GM19023 (cell line): Measurements from ENCODE around the gene ETS1.

ENCODE experiments used
- ATAC-seq: cut with Tn5 transposase; IDR thresholded peaks from one replicate; pipeline ENCODE4 v1.9.1; 2021; ENCODE audit warnings: mild to moderate bottlenecking, moderate library complexity; ENCODE audit not compliant: unreplicated experiment

ETS1 gene

DNA sequence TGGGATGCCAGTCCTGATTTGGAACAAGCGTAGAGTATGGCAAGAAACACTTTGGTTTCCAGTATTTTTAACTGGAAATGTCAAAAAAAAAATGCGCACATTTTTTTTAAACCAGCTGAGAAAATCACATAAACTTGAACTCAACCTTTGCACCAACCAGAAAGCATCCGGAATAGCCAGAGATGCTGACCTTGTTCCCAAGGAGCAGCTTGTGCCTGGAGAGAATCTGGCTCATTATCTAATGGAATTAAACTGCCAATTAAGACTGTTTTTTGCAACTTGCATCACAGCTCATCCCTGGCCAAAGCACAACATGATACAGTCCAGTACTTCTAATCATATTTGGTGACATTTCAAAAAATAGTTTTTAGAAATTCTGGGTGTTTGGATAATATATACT lies 8.4 kb upstream of the ETS1 start:
- no peak for ATAC-seq

DNA sequence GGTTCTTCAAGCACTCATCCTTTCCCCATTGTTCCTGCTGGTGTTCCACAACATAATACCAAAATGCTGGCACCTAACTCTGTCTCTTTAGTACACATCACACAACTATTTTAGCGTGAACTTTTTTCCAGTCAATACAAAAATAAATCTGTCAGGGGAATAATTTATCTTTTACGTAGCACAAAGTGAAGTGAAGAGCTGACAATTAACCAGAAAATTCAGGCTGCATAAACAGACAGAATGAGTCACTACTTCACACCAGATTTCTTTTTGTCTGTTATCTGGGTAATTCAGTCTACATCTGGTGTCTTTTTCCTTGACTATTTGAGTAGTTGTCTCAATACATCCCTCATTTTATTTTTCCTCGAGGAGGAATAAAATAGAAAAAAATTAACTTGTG lies 7.9 kb upstream of the ETS1 start:
- ATAC-seq: no peak

DNA sequence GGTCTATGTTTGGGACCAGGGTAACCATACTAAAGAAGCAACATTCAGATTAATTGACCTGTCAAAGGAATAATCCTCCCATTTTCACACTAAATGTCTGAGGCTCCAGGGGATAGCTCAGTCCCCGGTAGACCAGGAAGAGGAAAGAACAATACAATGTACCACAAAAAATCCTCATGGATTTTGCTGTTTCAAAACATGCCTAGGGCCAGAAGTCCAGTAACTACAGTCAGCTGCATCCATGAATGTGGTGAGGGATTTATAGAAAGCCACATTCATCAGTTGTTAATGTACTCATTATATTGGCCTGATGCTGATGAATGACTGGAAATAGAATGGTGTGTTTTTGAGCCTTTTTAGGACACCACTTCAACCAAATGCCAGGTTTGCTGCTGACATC lies 6.9 kb upstream of the ETS1 start:
- ATAC-seq: no peak

DNA sequence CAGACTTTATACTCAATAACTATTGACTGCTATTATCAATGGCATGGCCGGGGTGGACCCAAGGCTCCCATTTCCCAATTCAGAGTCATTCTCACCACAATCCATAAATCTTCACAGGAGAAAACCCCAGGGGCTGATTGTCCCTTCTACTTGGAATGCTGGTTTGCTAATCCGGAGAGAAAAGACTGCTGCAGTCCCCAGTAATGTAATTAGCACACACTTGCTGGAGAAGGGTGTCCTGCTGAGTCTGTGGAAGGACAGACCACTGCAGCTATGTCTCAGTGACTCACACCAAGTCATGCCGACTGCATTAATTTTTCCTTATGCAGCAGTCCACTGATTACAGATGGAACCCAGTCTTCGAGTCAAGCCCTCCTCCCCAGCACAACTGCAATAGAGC lies 5.9 kb upstream of the ETS1 start:
- no peak for ATAC-seq

DNA sequence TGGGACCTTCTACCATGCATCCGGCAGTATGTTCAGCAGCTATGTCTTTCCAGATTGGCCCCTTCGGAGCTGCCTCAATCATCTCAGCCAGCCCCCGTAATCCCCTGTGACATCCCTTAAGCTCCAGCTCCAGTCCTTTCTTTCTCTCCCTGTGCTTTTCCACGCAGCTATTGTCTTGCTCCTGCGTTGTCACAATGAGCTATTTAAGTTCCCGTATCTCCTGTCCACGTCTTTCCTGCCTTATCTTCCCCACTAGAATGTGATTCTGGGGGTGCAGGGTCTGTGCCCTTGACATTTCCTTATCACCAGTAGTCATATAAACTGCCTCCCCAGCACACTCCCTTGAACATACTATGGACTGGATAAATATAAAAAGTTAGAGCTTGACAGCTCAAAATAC lies 5.1 kb upstream of the ETS1 start:
- ATAC-seq: no peak

DNA sequence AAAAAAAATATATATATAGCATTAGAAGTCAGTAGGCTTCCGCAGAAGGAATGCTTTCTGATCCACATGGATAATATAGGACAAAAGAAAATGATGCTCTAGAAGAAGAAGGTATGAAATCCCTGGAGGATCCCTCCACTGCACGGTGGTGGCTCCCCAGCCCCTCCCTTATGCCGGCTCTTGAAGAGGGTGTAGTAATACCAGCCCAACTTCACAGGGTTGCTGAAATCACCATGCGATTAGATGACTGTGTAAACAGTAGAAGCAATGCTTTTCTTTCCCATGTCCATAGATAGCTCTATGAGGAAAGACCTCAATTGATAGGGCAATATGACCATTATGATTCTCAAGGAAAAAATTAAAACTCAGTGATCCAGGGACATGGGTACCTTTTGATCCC lies 3.2 kb upstream of the ETS1 start:
- no peak for ATAC-seq

DNA sequence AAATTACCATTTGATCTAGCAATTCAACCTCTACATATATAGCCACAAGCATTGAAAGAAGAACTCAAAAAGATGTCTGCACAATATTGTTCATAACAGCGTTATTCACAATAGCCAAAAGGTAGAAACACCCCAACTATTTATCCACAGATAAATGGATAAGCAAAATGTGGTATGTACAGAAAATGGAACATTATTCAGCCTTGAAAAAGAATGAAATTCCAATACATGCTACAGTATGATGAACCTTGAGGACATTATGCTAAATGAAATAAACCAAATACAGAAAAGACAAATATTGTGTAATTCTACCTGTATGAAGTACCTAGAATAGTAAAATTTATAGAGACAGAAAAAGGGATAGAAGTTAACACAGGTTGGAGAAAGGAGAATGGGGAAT lies 2.6 kb upstream of the ETS1 start:
- no peak for ATAC-seq

DNA sequence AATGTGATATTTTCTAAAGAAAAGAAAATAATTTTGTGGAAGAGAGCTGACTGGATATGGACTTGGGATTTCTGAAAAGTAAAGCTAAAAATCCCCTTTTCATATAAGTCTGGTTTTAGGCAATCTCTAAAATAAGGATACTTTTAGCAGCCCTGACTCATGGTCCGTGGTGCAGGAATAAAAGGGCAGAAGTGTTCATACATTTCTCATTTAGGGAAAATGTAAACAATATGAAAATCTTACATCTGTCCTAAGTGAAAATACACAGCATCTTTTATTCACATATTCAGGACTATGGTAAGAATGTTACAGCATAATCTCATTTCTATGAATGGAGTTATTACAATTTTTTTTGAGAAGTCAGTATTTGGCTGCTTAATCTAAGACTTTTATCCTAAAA lies 735 bp upstream of the ETS1 start:
- ATAC-seq: no peak

DNA sequence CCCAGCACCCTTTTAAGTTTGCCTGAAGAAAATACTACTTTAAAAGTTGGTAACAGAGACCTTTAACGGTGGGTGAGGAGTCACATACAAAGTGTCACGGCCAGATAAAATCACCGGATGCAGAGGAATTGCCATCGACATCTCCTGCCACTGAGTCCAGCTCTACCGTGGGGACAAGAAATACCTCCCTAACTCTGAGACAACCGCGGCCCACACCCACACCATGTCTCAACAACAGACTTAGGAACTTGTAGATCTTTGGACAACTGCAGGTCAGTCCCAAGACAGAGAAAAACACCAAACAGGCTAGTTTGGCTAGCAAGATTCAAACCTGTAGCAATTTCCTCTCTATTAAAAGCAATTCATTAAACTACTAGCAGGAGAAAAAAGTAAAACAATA lies 669 bp downstream of the ETS1 start:
- no peak for ATAC-seq

DNA sequence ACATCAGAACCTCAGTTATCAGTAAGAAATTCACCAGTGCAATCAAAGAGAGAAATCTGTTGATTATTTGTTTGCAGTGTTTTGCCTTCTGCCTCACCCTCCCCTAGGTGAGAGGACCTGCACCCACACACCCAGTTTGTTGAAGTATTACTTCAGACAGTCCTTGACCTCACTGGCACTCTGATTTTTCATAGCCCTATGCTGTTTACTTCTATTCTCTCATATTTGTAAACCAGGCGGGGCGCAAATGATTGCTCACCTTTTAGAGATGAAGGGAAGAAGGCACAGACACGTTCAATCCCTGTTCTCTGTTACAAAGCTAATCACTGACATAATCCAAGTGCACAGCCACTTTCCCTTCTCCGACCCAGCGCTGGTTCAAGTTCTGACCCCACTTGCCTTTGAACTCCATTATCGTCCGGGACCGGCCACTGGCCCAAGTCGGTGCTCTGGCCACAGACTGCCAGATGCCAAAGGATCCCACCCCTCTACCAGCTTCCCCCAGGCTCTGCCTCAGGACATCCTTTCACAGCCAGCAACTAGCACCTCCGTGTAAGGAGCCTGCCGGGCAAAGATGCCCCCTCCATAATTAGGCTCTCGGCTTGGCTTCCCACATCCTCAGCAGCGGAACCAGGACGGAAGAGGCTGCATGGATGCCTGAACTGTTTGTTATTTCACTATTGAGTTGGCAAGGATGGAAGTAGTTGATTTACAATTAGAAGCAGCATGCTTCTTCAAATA lies 1.7 kb downstream of the ETS1 start:
- no peak for ATAC-seq

DNA sequence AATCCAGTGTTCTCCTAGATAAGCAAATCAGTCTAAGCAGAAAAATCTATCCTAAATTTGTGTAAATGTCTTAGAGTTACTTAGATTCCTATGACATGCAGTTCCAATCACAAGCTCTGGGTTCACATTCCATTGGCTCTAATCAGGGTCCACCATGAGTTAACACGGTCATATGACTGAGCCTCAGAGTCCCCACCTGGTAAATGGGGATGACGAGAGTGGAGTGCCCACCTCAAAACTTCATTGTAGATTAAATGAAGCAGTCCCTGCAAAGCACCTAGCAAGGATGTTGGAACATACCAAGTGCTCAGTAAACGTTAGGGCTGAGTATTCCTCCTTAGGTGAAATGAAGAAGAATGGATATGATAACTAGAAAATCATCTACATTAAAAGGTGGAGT lies 3.1 kb downstream of the ETS1 start:
- no peak for ATAC-seq

DNA sequence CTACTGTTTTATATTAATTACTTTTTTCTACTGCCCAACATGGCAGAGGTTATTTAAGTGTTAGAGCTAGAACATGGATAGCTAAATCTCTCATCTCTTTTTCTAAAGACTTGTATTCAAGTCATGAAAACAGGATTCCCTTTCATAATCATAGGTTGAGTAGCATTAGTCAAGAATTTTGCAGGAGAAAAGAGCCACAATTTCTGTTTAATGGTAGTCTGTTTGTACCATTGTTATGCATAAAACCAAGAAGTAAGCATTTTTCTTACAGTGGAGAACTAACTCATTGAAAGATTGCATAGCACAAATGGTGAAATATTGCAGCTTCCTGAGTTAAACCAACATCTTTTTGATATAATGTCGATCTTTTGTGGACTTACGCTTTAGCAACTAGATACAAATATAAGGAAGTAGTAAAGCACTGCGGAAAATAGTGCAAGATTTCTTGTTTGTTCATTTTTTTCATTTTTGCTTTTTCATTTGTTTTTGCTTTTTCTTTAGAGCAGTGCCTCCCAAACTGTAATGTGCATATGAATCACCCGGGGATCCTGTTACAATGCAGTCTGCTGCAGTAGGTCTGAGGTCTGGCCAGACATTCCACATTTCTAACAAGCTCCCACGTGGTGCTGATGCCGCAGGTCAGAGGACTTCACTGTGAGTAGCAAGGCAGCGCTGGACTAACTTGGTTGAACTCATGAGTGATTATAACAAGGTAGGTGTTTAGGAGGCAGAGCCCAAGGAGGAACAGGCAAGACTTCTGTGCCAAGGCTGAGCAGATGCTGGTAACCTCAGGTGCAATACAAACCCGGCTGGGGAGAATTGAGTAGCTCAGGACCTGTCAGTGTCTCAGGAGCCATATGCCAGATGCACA lies 4.6 kb downstream of the ETS1 start:
- no peak for ATAC-seq

DNA sequence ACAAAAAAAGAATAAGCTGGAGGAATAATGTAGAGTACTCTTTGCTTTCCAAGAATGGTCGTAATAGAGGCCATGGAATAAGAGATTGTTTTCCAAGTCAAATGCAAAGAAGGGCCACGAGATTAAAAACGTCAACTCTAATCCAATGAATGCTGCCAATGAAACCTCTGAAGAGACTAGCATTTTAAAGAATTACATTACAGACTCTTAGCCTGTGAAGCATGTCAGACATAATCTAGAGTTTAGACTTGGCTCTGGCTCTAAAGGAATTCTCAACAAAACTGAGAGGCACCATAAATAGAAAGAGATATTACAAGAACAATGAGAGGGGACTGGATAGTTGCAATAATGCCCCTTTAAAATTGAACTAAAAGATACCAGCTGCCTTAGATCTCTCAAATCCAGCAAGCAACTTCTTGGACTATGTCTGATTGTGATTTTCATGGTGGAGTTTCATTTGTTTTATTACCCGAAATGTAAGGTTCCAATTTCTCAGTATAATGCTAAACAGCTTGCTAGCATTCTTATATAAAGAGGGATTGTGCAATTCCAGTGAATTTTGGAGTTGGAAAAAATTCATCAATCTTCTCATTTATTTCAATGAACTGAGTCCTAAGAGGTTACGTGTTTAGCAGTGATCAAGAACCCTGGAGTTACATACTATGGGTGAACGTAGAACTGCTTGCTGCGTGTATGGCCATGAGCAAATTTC lies 5.6 kb downstream of the ETS1 start:
- no peak for ATAC-seq

DNA sequence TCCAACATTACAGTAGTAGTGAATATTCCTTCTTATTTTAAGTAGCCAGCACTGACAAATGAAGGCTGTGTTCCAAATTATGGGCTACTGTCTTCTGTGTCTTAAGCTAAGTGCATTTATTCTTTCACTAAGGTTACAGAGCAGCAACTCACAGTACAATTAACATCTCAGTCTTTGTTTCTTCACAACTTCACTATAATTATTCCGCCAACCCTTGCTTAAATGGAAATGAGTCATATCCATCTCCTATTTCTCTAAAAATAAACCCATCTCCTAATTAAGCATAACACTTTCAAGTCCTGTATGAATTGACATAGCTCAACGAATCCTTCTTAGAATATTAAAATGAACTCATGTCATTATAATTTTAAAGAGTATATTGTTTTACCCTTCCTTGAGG lies 6.7 kb downstream of the ETS1 start:
- no peak for ATAC-seq

DNA sequence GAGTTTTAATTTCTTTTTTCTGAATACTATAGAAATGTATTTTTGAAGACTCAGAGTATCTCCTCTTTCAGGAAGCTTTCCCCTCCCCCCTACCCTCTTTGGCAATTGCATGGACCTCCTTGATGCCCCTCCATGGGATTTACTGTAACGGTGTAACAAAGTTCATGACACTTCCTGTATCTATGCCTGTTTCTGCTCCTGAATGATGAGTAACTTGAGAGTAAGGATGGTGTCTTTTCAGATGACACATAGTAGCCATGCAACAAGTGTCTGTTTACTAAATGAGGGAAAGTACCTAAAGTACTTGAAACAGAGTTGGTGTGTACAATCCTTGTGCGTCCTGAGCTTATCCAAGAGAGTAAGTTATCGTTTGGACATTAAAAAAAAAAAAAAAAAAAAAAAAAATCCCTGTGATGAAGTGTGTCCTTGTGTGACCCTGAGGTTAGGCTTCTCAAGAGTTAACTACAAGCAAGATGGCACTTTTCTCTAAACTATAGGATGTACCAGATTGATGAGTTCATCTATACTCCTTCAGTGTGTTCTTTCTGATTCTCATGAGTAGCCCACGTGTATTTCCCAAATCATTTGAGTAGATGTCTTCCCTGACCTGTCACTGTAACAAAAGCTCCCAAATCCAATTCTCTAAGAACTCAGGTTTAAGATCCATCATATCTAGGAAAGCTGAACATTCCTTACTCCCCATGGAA lies 7.4 kb downstream of the ETS1 start:
- ATAC-seq: peak; percentile 62

DNA sequence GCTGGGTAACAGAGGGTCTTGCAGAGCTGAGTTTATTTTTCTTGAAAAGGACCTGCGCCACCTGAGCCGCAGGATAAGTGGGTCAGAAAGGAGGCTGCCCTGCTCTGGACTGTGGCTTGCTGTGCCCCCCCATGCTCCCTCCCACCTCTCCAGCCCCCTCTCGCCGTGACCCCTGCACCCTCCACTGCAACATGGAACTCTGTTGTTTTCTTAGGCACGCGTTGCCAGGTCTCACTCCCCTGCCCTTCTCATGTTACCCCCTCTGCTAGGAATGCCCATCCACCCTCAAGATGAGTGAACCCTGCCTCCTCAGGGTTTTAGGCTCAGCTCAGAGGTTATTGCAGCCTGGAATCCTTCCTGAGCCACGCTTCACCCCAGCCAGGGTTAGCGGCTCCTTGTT lies 10.8 kb downstream of the ETS1 start:
- no peak for ATAC-seq

DNA sequence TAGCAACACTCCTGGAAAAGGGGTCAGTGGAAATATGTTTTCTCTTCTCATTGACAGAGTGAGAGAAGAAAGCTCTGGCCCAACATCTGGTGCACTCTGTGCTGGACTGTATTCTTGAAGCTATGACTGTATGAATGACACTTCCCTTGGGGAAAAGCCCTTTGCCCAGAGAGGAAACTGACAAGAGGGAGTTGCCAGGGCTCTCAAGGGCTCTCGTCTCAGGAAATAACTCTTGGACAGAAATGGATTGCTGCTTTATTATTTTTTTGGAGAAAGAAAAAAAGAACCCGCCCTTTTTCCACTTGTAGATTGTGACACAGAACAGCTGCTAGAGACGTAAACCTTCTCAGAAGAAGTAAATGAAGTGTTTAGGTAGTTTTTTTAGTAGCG lies 11.4 kb downstream of the ETS1 start:
- ATAC-seq: no peak

DNA sequence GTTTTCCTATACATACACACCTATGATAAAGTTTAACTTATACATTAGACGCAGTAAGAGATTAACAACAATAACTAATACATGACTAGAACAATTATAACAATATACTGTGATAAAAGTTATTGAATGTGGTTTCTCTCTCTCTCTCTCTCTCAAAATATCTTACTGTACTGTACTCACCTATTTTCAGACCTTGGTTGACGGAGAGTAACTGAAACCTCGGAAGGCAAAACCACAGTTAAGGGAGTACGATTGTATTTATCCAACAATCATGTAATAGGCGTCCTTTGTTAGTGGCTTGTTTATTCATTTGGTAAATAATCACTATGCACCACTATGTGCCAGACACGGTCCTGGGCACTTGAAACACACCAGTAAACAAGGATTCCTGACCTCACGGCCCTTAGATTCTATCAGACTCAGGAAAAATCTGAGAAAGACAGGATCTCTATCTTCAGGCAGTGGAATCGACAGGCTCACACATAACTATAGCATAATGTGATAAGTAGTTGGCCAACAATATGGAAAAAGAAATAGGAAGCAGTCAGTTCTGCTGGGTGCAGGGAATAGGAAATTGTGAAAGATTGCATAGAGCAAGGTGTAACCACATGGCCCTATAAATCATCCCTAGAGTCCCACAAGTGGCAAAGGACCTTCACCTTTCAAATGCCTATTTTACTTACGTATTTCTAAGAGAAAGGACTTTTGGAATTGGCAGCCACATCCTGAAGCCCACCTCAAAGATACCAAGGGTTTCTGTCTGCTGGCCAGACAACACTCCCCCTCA lies 12.0 kb downstream of the ETS1 start:
- ATAC-seq: no peak

DNA sequence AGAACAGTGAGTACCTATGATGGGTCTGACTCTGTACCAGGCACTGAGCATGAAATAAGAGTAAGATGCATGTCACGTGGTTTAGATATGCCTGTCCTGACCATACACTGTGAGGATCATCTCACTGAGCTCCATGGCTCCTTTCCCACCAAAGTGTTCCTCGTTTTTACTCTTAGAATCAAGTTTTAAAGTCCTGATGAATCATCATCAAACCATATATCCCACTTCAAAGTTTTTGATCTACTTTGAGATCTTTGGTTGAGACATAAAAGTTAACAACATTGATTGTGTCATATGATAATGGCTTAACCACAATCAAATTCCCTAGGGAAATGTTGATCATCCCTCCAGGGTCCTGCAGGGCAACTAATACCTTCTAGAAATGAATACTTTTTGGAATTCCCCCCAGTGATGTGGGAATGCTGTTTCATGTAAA lies 12.8 kb downstream of the ETS1 start:
- no peak for ATAC-seq

DNA sequence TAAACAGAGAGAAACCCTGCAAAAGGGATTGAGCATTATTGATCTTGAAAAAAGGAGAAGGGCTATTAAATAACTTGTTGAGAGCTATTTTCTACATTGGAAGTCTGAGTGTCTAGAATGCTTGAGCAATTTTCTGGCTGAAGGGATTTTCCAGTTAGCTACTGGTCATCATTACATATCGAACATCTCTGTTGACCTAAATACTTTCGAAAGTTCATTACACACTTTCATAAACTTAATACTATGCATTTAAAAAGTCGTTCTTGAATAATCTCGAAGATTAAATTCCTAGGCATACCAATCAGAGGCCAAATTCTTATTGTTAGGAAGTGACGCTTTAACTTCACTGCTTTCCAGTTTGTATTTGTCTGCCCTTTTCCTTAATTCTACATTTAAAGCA lies 13.7 kb downstream of the ETS1 start:
- no peak for ATAC-seq
